HG02970 (cell line): ENCODE results near the gene STXBP6.
"Not testable (repeated sequence)": the region's sequence is repeated elsewhere in the genome, so short reads cannot be mapped to it uniquely, and the experiment has no call there.

ENCODE experiments used
- ATAC-seq: cut with Tn5 transposase; IDR thresholded peaks from one replicate; pipeline ENCODE4 v1.9.1; 2021; ENCODE audit warnings: mild to moderate bottlenecking, moderate library complexity, moderate number of reproducible peaks; ENCODE audit not compliant: unreplicated experiment, low FRiP score

Gene STXBP6

DNA sequence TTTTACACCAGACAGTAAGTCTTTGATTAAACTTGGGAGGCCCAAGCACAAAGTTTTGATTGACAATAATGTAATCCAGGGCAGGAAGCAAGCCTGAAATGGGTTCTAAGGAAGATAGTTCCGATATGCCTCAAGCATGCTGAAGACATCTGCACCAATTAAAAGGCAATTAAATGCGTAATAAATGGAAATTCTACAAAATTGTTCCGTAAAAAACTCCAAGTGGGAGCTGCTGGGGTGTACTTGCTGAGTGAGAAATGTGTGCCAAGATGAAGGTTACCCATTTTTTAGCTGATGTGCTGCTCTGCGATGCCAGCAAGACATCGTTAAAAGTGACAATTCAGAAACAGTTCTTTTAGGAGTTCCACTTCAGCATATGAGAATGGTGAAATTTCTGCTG lies 269.7 kb downstream of the STXBP6 start:
- ATAC-seq, result no peak

DNA sequence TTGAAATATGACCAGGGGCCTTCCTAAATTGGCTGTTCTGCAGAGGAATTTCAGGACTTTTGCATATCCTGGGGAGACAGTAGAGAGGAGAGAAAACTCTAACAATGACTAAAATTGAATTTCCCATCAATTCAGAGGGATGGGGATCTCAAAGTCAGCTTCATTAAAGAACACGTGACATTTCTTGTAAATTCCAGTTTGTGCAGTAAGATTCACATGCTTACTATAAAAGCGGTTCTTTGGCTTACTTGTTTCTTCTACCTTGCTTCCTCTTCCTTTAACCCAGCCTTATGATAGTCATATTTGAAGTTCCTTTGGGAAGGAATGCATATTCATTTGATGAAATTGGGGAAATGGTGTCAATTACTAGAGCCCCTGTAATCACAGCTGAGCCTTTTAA lies 272.3 kb downstream of the STXBP6 start:
- ATAC-seq, result no peak

DNA sequence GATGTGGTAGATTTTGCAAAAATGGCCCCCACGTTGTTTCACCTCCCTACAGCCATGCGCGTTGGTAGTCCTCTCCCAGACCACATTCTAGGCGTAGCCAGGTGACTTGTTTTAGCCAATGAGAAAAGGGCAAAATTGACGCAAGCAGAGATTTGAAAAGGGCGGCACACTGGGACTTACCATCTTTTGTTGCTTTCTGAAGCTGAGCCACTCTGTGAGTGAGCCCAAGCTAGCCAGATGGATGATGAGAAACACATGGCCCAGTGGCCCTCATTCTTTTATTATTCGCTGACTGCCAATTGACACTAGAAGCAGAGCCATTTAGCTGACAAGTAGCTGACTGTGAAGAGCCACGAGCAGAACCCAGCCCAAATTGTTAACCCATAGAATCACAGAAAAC lies 274.0 kb downstream of the STXBP6 start:
- no peak for ATAC-seq

DNA sequence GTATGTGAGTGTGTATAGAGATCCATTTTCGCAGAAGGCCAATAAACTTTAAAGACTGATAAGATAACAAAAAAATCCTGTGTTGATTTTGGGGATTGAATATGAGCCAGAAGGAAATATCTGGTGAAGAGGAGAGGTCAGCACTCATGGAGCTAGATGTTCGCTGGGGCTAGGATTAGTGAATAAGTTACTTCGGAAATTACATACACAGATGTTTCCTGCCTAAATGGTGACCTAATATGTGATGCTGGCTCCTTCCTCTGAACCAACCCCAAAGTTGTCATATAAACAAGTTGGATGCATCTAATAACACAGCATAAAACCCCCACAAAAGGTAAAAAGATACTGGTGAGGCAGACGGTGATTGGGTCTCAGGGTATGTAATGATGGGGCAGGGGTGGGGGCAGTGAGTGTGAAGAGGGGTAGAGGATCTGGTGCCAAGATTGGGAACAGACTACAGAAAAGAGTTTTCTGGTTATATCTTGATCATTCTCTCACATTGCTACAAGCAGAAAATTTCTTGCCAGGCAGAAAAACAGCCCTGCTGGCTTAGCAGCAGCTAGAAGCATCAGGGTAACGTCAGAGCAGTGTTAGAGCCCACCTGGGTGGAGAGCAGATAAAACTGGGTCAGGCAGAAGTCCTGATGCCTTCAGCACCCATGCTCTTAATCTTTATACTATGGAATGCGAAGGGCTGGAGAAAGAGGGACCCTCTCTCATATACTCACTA lies 275.6 kb downstream of the STXBP6 start:
- no peak for ATAC-seq

DNA sequence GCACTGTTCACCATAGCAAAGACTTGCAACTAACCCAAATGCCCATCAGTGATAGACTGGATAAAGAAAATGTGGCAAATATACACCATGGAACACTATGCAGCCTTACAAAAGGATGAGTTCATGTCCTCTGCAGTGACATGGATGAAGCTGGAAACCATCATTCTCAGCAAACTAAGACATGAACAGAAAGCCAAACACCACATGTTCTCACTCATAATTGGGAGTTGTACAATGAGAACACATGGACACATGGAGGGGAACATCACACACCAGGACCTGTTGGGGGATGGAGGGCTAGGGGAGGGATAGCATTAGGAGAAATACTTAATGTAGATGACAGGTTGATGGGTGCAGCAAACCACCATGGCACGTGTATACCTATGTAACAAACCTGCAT lies 276.4 kb downstream of the STXBP6 start:
- not testable (repeated sequence) for ATAC-seq

DNA sequence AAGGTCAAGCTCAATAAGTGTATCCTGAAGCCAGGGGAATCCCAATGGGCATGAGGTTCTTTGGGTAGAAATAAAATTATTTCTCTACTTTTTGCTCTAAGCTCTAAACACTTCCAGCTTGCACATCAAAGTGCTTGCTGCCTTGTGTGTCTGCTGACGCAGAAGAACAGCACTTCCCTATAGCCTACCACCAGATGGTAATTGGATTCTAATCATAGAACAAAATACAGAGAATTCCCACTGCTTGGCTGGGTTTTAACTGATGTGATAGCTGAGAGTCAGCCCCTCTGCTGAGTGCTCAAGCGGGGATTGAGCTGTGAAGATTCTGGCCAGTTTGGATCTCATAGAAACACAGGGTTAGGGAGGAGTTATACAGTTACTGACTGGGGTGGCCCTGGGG lies 283.5 kb downstream of the STXBP6 start:
- no peak for ATAC-seq

DNA sequence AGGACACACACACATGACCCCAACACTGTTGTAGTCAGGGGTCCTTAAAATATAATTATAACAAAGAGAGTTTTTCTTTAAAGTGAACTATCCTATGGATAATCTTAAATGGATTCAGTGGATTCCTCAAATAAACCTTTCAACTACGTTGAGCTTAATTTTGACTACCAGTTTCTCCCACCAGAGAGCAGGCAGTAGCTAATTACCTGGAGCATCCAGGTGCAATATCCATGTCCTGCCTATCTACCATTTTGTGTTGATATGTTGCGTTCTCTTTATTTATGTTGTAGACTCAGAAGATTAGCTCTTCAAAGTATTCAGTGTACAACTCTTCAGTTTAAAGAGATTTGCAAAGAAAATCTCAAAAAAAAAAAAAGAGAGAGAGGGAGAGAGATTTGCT lies 288.8 kb downstream of the STXBP6 start:
- ATAC-seq, result no peak
